GM23338 (cell line): Measurements from ENCODE around the gene MAPK4. TPM values are rescaled to one million over a fixed set of nuclear protein-coding genes. Genes with fewer than 3 reads are reported as not detected.

Source experiments
- ATAC-seq: fragments of 200-7000 bp; cut with Tn5 transposase; 3 replicates; pipeline ENCODE4 v1.9.1; 2020
- DNase-seq: peaks from one replicate; pipeline ENCODE4 v3.0.0-alpha.2; 2015; ENCODE audit warnings: low spot score
- H2AFZ ChIP-seq: fragments of 200-600 bp; sonication (generic); 2 replicates; pipeline ENCODE4 v1.8.0; 2016; ENCODE audit warnings: antibody characterized with exemption, mild to moderate bottlenecking, moderate library complexity
- H3F3A ChIP-seq: fragments of 200-600 bp; sonication (generic); replicated peaks from 2 replicates; pipeline ENCODE4 v1.8.0; 2017; ENCODE audit warnings: antibody characterized with exemption, mixed run types, low read depth
- H3K27ac ChIP-seq: fragments of 200-600 bp; sonication (generic); 2 replicates; pipeline ENCODE4 v1.6.1; 2016; ENCODE audit warnings: low read depth
- H3K27me3 ChIP-seq: fragments of 200-600 bp; sonication (generic); 2 replicates; pipeline ENCODE4 v1.8.0; 2016; ENCODE audit warnings: mild to moderate bottlenecking, mixed run types, moderate library complexity; ENCODE audit not compliant: insufficient read depth
- H3K36me3 ChIP-seq: fragments of 200-600 bp; sonication (generic); 2 replicates; pipeline ENCODE4 v1.8.0; 2016; ENCODE audit warnings: mild to moderate bottlenecking; ENCODE audit not compliant: insufficient read depth
- H3K4me1 ChIP-seq: fragments of 200-600 bp; sonication (generic); 2 replicates; pipeline ENCODE4 v1.8.0; 2016; ENCODE audit warnings: mild to moderate bottlenecking, moderate library complexity; ENCODE audit not compliant: insufficient read depth
- H3K4me2 ChIP-seq: fragments of 200-600 bp; sonication (generic); 2 replicates; pipeline ENCODE4 v1.7.1; 2017; ENCODE audit warnings: mixed run types
- H3K4me3 ChIP-seq: fragments of 200-600 bp; sonication (generic); 2 replicates; pipeline ENCODE4 v1.6.1; 2016; ENCODE audit warnings: mixed run types
- H3K79me2 ChIP-seq: fragments of 200-600 bp; sonication (generic); replicated peaks from 2 replicates; pipeline ENCODE4 v1.8.0; 2017; ENCODE audit warnings: mild to moderate bottlenecking; ENCODE audit not compliant: insufficient read depth
- H3K9me2 ChIP-seq: fragments of 200-600 bp; sonication (generic); 2 replicates; pipeline ENCODE4 v1.8.0; 2017; ENCODE audit not compliant: insufficient read depth
- H4K20me1 ChIP-seq: fragments of 200-600 bp; sonication (generic); replicated peaks from 2 replicates; pipeline ENCODE4 v1.8.0; 2017; ENCODE audit warnings: mild to moderate bottlenecking; ENCODE audit not compliant: insufficient read depth
- H3K27ac Mint-ChIP-seq: 2 replicates; pipeline ENCODE4 v1.8.0; 2020; ENCODE audit warnings: inconsistent platforms, mild to moderate bottlenecking, moderate library complexity, mixed read lengths
- H3K27me3 Mint-ChIP-seq: 3 replicates; pipeline ENCODE4 v1.8.0; 2022; ENCODE audit warnings: low read depth, mild to moderate bottlenecking, moderate library complexity, mixed read lengths, inconsistent platforms; ENCODE audit not compliant: insufficient read depth, poor library complexity
- H3K36me3 Mint-ChIP-seq: 3 replicates; pipeline ENCODE4 v1.8.0; 2021; ENCODE audit warnings: low read depth, mild to moderate bottlenecking, inconsistent platforms, moderate library complexity, mixed read lengths
- H3K4me1 Mint-ChIP-seq: 3 replicates; pipeline ENCODE4 v1.8.0; 2020; ENCODE audit warnings: mild to moderate bottlenecking, inconsistent platforms, mixed read lengths
- H3K4me3 Mint-ChIP-seq: 3 replicates; pipeline ENCODE4 v1.8.0; 2021; ENCODE audit warnings: moderate library complexity, mild to moderate bottlenecking, inconsistent platforms, mixed read lengths
- H3K9me3 Mint-ChIP-seq: 3 replicates; pipeline ENCODE4 v1.8.0; 2020; ENCODE audit warnings: moderate library complexity, mild to moderate bottlenecking, inconsistent platforms, mixed read lengths
- CREB1 ChIP-seq: fragments of 250-450 bp; sonication (Bioruptor Pico); IDR thresholded peaks from 2 replicates; pipeline ENCODE4 v1.5.0; 2020; ENCODE audit warnings: low read depth, mild to moderate bottlenecking, moderate library complexity
- ETS1 ChIP-seq: IDR thresholded peaks from 2 replicates; pipeline ENCODE4 v1.6.1; 2016; ENCODE audit warnings: antibody characterized with exemption
- EZH2 ChIP-seq: fragments of 200-600 bp; sonication (generic); IDR thresholded peaks from one replicate; pipeline ENCODE4 v1.8.0; 2017; ENCODE audit warnings: antibody characterized with exemption, mild to moderate bottlenecking, low read depth; ENCODE audit not compliant: unreplicated experiment
- EZH2phosphoT487 ChIP-seq: fragments of 200-600 bp; sonication (generic); IDR thresholded peaks from one replicate; pipeline ENCODE4 v1.8.1; 2018; ENCODE audit warnings: antibody characterized with exemption; ENCODE audit not compliant: unreplicated experiment
- JUNB ChIP-seq: IDR thresholded peaks from one replicate; pipeline ENCODE4 v1.6.1; 2016; ENCODE audit warnings: antibody characterized with exemption; ENCODE audit not compliant: unreplicated experiment
- NANOG ChIP-seq: IDR thresholded peaks from 2 replicates; pipeline ENCODE4 v1.6.1; 2016; ENCODE audit warnings: antibody characterized with exemption, borderline replicate concordance
- POLR2AphosphoS5 ChIP-seq: IDR thresholded peaks from 2 replicates; pipeline ENCODE4 v1.6.1; 2016; ENCODE audit warnings: antibody characterized with exemption, low read depth
- STAT1 ChIP-seq: IDR thresholded peaks from one replicate; pipeline ENCODE4 v1.6.1; 2016; ENCODE audit warnings: antibody characterized with exemption; ENCODE audit not compliant: unreplicated experiment
- ZNF114 ChIP-seq: fragments of 250-450 bp; sonication (Bioruptor Pico); IDR thresholded peaks from 2 replicates; pipeline ENCODE4 v1.5.0; 2020; ENCODE audit warnings: mild to moderate bottlenecking, moderate library complexity
- ZNF331 ChIP-seq: fragments of 250-450 bp; sonication (Bioruptor Pico); IDR thresholded peaks from 2 replicates; pipeline ENCODE4 v1.5.0; 2020; ENCODE audit warnings: low read depth, mild to moderate bottlenecking, moderate library complexity
- ZNF462 ChIP-seq: fragments of 250-450 bp; sonication (Bioruptor Pico); IDR thresholded peaks from 2 replicates; pipeline ENCODE4 v1.5.0; 2020; ENCODE audit warnings: mild to moderate bottlenecking, moderate library complexity
- polyA plus RNA-seq: library from polyadenylated mRNA; unstranded; fragments of >200 nt; fragmentation: Nextera tagmentation; extraction: Ambion mirVana; gene quantifications from 2 replicates; pipeline ENCODE4 v1.2.1, GENCODE V29; 2016
- total RNA-seq: library from RNA; depleted of rRNA; stranded (reverse); fragments of >200 nt; shearing (Covaris generic); gene quantifications from 2 replicates; pipeline ENCODE4 v1.2.3, GENCODE V29; 2014
- TF ChIP-seq, protein P1 (sequence below): IDR thresholded peaks from one replicate; pipeline ENCODE4 v1.6.1; 2018; ENCODE audit warnings: antibody characterized with exemption; ENCODE audit not compliant: unreplicated experiment
- TF ChIP-seq, protein P2 (sequence below), 2 experiments: fragments of 200-600 bp in 1 of 2; sonication (generic) in 1 of 2; conservative IDR thresholded peaks; 2 replicates each; pipeline versions ENCODE4 v1.5.1 to v1.6.1; 2016 to 2017; ENCODE audit warnings: antibody characterized with exemption in 2 of 2, low read depth in 2 of 2, mild to moderate bottlenecking in 2 of 2, moderate library complexity in 1 of 2

The MAPK4 gene
- total and polyA plus RNA-seq, 2 experiments from 2014 or later: 1.3 to 4.4 TPM

GRCh38 chr18:50675043-50675442, 115.2 kb downstream of the MAPK4 start:
- Histone ChIP-seq H3K27me3 (no peaks in the 10 kb centered on the region), H3K36me3 (no peaks in the 10 kb centered on the region), H3K4me3 (no peak overlapping the region), H2AFZ (no peak overlapping the region), H3K4me1 (no peaks in the 10 kb centered on the region), H3K27ac (no peak overlapping the region), H3F3A (no peaks in the 10 kb centered on the region), H3K79me2 (no peaks in the 10 kb centered on the region), H4K20me1 (no peaks in the 10 kb centered on the region), H3K4me2 (no peak overlapping the region), H3K9me2 (0 out of 2 replicates have a peak, but pooled peaks cover 5% of the 10 kb centered on the region)
- H3K27ac Mint-ChIP-seq: no peak overlapping the region
- TF ChIP-seq EZH2: no peak
- no peak for TF ChIP-seq NANOG
- TF ChIP-seq, protein P1, sequence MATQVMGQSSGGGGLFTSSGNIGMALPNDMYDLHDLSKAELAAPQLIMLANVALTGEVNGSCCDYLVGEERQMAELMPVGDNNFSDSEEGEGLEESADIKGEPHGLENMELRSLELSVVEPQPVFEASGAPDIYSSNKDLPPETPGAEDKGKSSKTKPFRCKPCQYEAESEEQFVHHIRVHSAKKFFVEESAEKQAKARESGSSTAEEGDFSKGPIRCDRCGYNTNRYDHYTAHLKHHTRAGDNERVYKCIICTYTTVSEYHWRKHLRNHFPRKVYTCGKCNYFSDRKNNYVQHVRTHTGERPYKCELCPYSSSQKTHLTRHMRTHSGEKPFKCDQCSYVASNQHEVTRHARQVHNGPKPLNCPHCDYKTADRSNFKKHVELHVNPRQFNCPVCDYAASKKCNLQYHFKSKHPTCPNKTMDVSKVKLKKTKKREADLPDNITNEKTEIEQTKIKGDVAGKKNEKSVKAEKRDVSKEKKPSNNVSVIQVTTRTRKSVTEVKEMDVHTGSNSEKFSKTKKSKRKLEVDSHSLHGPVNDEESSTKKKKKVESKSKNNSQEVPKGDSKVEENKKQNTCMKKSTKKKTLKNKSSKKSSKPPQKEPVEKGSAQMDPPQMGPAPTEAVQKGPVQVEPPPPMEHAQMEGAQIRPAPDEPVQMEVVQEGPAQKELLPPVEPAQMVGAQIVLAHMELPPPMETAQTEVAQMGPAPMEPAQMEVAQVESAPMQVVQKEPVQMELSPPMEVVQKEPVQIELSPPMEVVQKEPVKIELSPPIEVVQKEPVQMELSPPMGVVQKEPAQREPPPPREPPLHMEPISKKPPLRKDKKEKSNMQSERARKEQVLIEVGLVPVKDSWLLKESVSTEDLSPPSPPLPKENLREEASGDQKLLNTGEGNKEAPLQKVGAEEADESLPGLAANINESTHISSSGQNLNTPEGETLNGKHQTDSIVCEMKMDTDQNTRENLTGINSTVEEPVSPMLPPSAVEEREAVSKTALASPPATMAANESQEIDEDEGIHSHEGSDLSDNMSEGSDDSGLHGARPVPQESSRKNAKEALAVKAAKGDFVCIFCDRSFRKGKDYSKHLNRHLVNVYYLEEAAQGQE: no peak
- TF ChIP-seq ZNF462 (CRISPR knock-in tag): no peak
- TF ChIP-seq EZH2phosphoT487: no peak
- no peak for TF ChIP-seq STAT1
- TF ChIP-seq CREB1 (CRISPR knock-in tag): no peak
- no peak for TF ChIP-seq ETS1
- no peak for TF ChIP-seq ZNF114
- TF ChIP-seq POLR2AphosphoS5: no peak
- no peak for TF ChIP-seq JUNB
- TF ChIP-seq ZNF331 (CRISPR knock-in tag): no peak
- TF ChIP-seq, protein P2, sequence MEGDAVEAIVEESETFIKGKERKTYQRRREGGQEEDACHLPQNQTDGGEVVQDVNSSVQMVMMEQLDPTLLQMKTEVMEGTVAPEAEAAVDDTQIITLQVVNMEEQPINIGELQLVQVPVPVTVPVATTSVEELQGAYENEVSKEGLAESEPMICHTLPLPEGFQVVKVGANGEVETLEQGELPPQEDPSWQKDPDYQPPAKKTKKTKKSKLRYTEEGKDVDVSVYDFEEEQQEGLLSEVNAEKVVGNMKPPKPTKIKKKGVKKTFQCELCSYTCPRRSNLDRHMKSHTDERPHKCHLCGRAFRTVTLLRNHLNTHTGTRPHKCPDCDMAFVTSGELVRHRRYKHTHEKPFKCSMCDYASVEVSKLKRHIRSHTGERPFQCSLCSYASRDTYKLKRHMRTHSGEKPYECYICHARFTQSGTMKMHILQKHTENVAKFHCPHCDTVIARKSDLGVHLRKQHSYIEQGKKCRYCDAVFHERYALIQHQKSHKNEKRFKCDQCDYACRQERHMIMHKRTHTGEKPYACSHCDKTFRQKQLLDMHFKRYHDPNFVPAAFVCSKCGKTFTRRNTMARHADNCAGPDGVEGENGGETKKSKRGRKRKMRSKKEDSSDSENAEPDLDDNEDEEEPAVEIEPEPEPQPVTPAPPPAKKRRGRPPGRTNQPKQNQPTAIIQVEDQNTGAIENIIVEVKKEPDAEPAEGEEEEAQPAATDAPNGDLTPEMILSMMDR (conservative IDR thresholded peaks at IDR 0.05; ENCODE audit: low read depth in 2 of 2): no peak
- ATAC-seq (no peak), DNase-seq (no peak)
- H3K4me3 Mint-ChIP-seq: no peak overlapping the region
- peaks cover 3% of the 10 kb centered on the region for H3K27me3 Mint-ChIP-seq
- no peaks in the 10 kb centered on the region; the same call in 2 of the 3 replicates for H3K4me1 Mint-ChIP-seq
- H3K36me3 Mint-ChIP-seq: peaks cover 7% of the 10 kb centered on the region; the same call in 2 of the 3 replicates
- H3K9me3 Mint-ChIP-seq: peaks cover 12% of the 10 kb centered on the region
